Astrocyte of the spinal cord (primary cell): Measurements from ENCODE around the gene RTP5.
"Not testable (repeated sequence)": the region's sequence is repeated elsewhere in the genome, so short reads cannot be mapped to it uniquely, and the experiment has no call there.

ENCODE experiments used
- DNase-seq: peaks from one replicate; pipeline ENCODE4 v3.0.0; 2011; ENCODE audit warnings: low read depth, low spot score
- H3K4me3 ChIP-seq: 2 replicates; pipeline ENCODE4 v1.5.1; 2011; ENCODE audit warnings: low read depth, mild to moderate bottlenecking, low read length, moderate library complexity
- in situ Hi-C: cut with HindIII; loops from 2 replicates; pipeline ENCODE4 v1.10.0; 2017; ENCODE audit warnings: low sequenced_read_pairs
- TF ChIP-seq, protein P1 (sequence below): IDR thresholded peaks from 2 replicates; pipeline ENCODE4 v1.5.1; 2012; ENCODE audit warnings: low read depth, mild to moderate bottlenecking, low read length, inconsistent platforms

Gene RTP5

GRCh38 chr2:241827394-241827793 is 42.1 kb upstream of the RTP5 start:
- DNase-seq: no peak
- TF ChIP-seq, protein P1, sequence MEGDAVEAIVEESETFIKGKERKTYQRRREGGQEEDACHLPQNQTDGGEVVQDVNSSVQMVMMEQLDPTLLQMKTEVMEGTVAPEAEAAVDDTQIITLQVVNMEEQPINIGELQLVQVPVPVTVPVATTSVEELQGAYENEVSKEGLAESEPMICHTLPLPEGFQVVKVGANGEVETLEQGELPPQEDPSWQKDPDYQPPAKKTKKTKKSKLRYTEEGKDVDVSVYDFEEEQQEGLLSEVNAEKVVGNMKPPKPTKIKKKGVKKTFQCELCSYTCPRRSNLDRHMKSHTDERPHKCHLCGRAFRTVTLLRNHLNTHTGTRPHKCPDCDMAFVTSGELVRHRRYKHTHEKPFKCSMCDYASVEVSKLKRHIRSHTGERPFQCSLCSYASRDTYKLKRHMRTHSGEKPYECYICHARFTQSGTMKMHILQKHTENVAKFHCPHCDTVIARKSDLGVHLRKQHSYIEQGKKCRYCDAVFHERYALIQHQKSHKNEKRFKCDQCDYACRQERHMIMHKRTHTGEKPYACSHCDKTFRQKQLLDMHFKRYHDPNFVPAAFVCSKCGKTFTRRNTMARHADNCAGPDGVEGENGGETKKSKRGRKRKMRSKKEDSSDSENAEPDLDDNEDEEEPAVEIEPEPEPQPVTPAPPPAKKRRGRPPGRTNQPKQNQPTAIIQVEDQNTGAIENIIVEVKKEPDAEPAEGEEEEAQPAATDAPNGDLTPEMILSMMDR: no peak
- no peak overlapping the region for H3K4me3 ChIP-seq
- in situ Hi-C loops: no loop called here

- DNase-seq: no peak
- in situ Hi-C loops: no loop called here
- TF ChIP-seq, protein P1: no peak
- no peak overlapping the region for H3K4me3 ChIP-seq
Observed at GRCh38 chr2:241833101-241833663, 36.3 kb upstream of the RTP5 start.

- H3K4me3 ChIP-seq, in situ Hi-C loops, DNase-seq: not testable (repeated sequence)
Observed at GRCh38 chr2:241833756-241834526, 35.6 kb upstream of the RTP5 start.

DNA sequence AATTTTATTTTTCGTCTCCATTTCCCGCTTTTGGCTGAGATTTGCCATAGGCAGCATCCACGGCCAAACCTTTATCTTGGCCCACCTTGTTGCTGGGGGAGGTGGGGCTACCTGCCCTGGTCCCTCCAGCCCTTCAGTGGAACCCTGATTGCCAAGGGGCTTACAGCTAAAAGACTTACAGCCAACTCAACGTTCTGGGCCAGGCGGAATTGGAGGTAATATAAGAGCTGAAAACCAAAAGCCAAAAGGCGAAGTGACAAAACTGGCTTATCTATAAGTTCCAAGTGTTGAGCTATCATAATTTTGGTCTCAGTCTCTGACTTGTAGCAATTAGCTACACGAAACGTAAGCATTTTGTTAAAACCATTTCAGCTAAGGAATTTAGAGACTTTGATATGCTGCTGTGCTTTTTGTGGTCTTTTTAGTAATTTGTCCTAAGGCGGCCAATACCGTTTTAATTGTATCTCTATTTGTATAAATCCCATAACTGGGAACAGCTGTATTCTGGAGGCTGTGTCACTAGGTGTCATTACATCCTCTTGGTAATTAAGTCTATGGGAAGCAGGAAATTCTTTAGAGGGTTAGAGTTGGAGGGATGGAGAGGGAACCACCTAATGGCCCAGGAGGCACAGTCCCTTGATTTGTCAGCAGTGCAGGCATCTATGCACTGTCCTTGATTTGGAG is 34.9 kb upstream of the RTP5 start:
- in situ Hi-C loops: no loop called here
- TF ChIP-seq, protein P1: no peak
- H3K4me3 ChIP-seq: no peak overlapping the region
- DNase-seq: no peak

DNA sequence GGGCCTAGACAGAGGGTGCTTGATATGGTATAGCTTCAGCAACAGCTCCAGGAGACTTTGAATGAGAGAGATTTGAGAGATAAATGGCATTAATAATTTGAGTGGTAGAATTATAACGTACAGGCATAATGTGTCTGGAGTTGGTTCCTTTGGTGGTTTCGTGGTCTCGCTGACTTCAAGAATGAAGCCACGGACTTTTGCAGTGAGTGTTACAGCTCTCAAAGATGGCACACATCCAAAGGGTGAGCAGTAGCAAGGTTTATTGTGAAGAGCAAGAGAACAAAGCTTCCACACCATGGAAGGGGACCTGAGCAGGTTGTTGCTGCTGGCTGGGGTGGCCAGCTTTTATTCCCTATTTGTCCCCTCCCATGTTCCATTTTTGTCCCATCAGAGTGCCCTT is 33.9 kb upstream of the RTP5 start:
- no peak for DNase-seq
- in situ Hi-C loops: no loop called here
- no peak overlapping the region for H3K4me3 ChIP-seq
- TF ChIP-seq, protein P1: no peak

GRCh38 chr2:241836292-241836691 is 33.2 kb upstream of the RTP5 start:
- H3K4me3 ChIP-seq: no peak overlapping the region
- in situ Hi-C loops: no loop called here
- no peak for DNase-seq
- TF ChIP-seq, protein P1: no peak
